Hepatocyte (in vitro differentiated cells): ENCODE results near the gene CD8B. TPM values are rescaled to one million over a fixed set of nuclear protein-coding genes. Genes with fewer than 3 reads are reported as not detected.
"Not testable (repeated sequence)": the region's sequence is repeated elsewhere in the genome, so short reads cannot be mapped to it uniquely, and the experiment has no call there.

Experiments
- DNase-seq: peaks from one replicate; pipeline ENCODE4 v3.0.0-alpha.2; 2016; ENCODE audit warnings: low spot score
- H2AFZ ChIP-seq: fragments of 200-600 bp; sonication (generic); 2 replicates; pipeline ENCODE4 v1.6.0; 2016; ENCODE audit warnings: antibody characterized with exemption, mild to moderate bottlenecking
- H3K27ac ChIP-seq: fragments of 200-600 bp; sonication (generic); 2 replicates; pipeline ENCODE4 v1.5.1; 2016; ENCODE audit warnings: mild to moderate bottlenecking
- H3K27me3 ChIP-seq: fragments of 200-600 bp; sonication (generic); 2 replicates; pipeline ENCODE4 v1.6.1; 2016
- H3K36me3 ChIP-seq: fragments of 200-600 bp; sonication (generic); replicated peaks from 2 replicates; pipeline ENCODE4 v1.5.1; 2016; ENCODE audit warnings: low read depth; ENCODE audit not compliant: insufficient read depth
- H3K4me1 ChIP-seq: fragments of 200-600 bp; sonication (generic); 2 replicates; pipeline ENCODE4 v1.5.1; 2016; ENCODE audit warnings: mild to moderate bottlenecking, moderate library complexity; ENCODE audit not compliant: insufficient read depth
- H3K4me2 ChIP-seq: fragments of 200-600 bp; sonication (generic); 2 replicates; pipeline ENCODE4 v1.6.0; 2016
- H3K4me3 ChIP-seq: fragments of 200-600 bp; sonication (generic); 2 replicates; pipeline ENCODE4 v1.5.1; 2016; ENCODE audit warnings: mild to moderate bottlenecking
- H3K79me2 ChIP-seq: fragments of 200-600 bp; sonication (generic); 2 replicates; pipeline ENCODE4 v1.6.0; 2017; ENCODE audit warnings: mild to moderate bottlenecking
- H3K9me2 ChIP-seq: fragments of 200-600 bp; sonication (generic); replicated peaks from 2 replicates; pipeline ENCODE4 v1.6.0; 2017; ENCODE audit warnings: mild to moderate bottlenecking; ENCODE audit not compliant: insufficient read depth
- H3K9me3 ChIP-seq: fragments of 200-600 bp; sonication (generic); 2 replicates; pipeline ENCODE4 v1.5.1; 2016; ENCODE audit warnings: low read depth, mild to moderate bottlenecking
- H4K20me1 ChIP-seq: fragments of 200-600 bp; sonication (generic); 2 replicates; pipeline ENCODE4 v1.6.0; 2016; ENCODE audit warnings: mild to moderate bottlenecking; ENCODE audit not compliant: insufficient read depth, poor library complexity, severe bottlenecking
- WGBS: methylation state at CpG from one replicate; pipeline ENCODE4 v1.1.6; 2016; ENCODE audit warnings: low lambda C conversion rate; ENCODE audit errors: missing lambda C conversion rate; 5-methylcytosine and 5-hydroxymethylcytosine counted together
- polyA plus RNA-seq: library from polyadenylated mRNA; unstranded; fragments of >200 nt; fragmentation: Nextera tagmentation; extraction: Ambion mirVana; gene quantifications from 2 replicates; pipeline ENCODE4 v1.2.1, GENCODE V29; 2016
- total RNA-seq: library from RNA; depleted of rRNA; stranded (reverse); fragments of >200 nt; gene quantifications from 2 replicates; pipeline ENCODE4 v1.2.3, GENCODE V29; 2014

Gene CD8B
- total and polyA plus RNA-seq, 2 experiments from 2014 or later: 1.00 to 3.0 TPM

GRCh38 chr2:86868895-86869468, 7.3 kb upstream of the CD8B start:
- not testable (repeated sequence) for H3K27me3 ChIP-seq, H2AFZ ChIP-seq, H3K27ac ChIP-seq, H3K4me1 ChIP-seq, H3K4me2 ChIP-seq, H3K36me3 ChIP-seq, DNase-seq, H3K79me2 ChIP-seq, H3K9me2 ChIP-seq, H3K4me3 ChIP-seq, H4K20me1 ChIP-seq, H3K9me3 ChIP-seq
- WGBS: 79% methylated on average over 2 of the region's 2 CpGs

- not testable (repeated sequence) for H3K79me2 ChIP-seq, H3K9me3 ChIP-seq, DNase-seq, H2AFZ ChIP-seq, H3K9me2 ChIP-seq, H4K20me1 ChIP-seq, H3K27me3 ChIP-seq, H3K36me3 ChIP-seq, H3K4me3 ChIP-seq, H3K27ac ChIP-seq, H3K4me1 ChIP-seq, H3K4me2 ChIP-seq
- WGBS: 17% methylated on average over 9 of the region's 12 CpGs
Measured at GRCh38 chr2:86862380-86862703, 656 bp upstream of the CD8B start.

- H3K27me3 ChIP-seq, H2AFZ ChIP-seq, H3K79me2 ChIP-seq, H4K20me1 ChIP-seq, H3K27ac ChIP-seq, H3K4me1 ChIP-seq, H3K4me3 ChIP-seq, DNase-seq, H3K9me3 ChIP-seq, H3K9me2 ChIP-seq, H3K36me3 ChIP-seq: not testable (repeated sequence)
- 48% methylated on average over 11 of the region's 11 CpGs for WGBS
- peak overlapping the region; percentile 75 for H3K4me2 ChIP-seq
Measured at GRCh38 chr2:86861175-86861574, 511 bp downstream of the CD8B start.

GRCh38 chr2:86860573-86860972, 1.1 kb downstream of the CD8B start:
- H3K9me3 ChIP-seq, H3K9me2 ChIP-seq, H3K4me2 ChIP-seq, H3K27ac ChIP-seq, H2AFZ ChIP-seq, DNase-seq, H3K4me1 ChIP-seq, H3K36me3 ChIP-seq, H3K4me3 ChIP-seq, H4K20me1 ChIP-seq, H3K27me3 ChIP-seq, H3K79me2 ChIP-seq: not testable (repeated sequence)
- 87% methylated on average over 8 of the region's 8 CpGs for WGBS

GRCh38 chr2:86857688-86858087, 4.0 kb downstream of the CD8B start:
- H2AFZ ChIP-seq, H3K27ac ChIP-seq, DNase-seq, H3K9me2 ChIP-seq, H3K79me2 ChIP-seq, H4K20me1 ChIP-seq, H3K36me3 ChIP-seq, H3K27me3 ChIP-seq, H3K9me3 ChIP-seq, H3K4me1 ChIP-seq, H3K4me2 ChIP-seq, H3K4me3 ChIP-seq: not testable (repeated sequence)
- 97% methylated on average over 5 of the region's 5 CpGs for WGBS

GRCh38 chr2:86856498-86856897, 5.2 kb downstream of the CD8B start:
- not testable (repeated sequence) for H3K4me2 ChIP-seq, H4K20me1 ChIP-seq, H3K27ac ChIP-seq, H3K4me3 ChIP-seq, H3K9me2 ChIP-seq, H3K4me1 ChIP-seq, DNase-seq, H3K9me3 ChIP-seq, H3K27me3 ChIP-seq, H2AFZ ChIP-seq, H3K79me2 ChIP-seq, H3K36me3 ChIP-seq
- WGBS: 92% methylated on average over 3 of the region's 4 CpGs

- H3K36me3 ChIP-seq, H3K4me1 ChIP-seq, H3K9me3 ChIP-seq, H3K27me3 ChIP-seq, H3K79me2 ChIP-seq, H4K20me1 ChIP-seq, H3K4me2 ChIP-seq, H3K4me3 ChIP-seq, H3K9me2 ChIP-seq, H2AFZ ChIP-seq, H3K27ac ChIP-seq: not testable (repeated sequence)
- WGBS: 44% methylated on average over 6 of the region's 6 CpGs
- peak; percentile 56 for DNase-seq
Measured at GRCh38 chr2:86855981-86856380, 5.7 kb downstream of the CD8B start.

- not testable (repeated sequence) for H3K4me1 ChIP-seq, H4K20me1 ChIP-seq, H3K4me3 ChIP-seq, H3K27me3 ChIP-seq, H3K4me2 ChIP-seq, H2AFZ ChIP-seq, H3K79me2 ChIP-seq, H3K27ac ChIP-seq, H3K36me3 ChIP-seq, DNase-seq, H3K9me3 ChIP-seq, H3K9me2 ChIP-seq
- WGBS: 84% methylated on average over 4 of the region's 4 CpGs
Measured at GRCh38 chr2:86851581-86851980, 10.1 kb downstream of the CD8B start.

- H3K4me2 ChIP-seq, H3K27me3 ChIP-seq, H3K9me2 ChIP-seq, H3K79me2 ChIP-seq, H2AFZ ChIP-seq, H3K4me1 ChIP-seq, H4K20me1 ChIP-seq, H3K9me3 ChIP-seq, H3K4me3 ChIP-seq, H3K27ac ChIP-seq, DNase-seq, H3K36me3 ChIP-seq: not testable (repeated sequence)
- 91% methylated on average over 6 of the region's 6 CpGs for WGBS
Measured at GRCh38 chr2:86842607-86843234, 19.0 kb downstream of the CD8B start.
